Measurements from ENCODE around the gene CABP4. TPM values are rescaled to one million over a fixed set of nuclear protein-coding genes. Genes with fewer than 3 reads are reported as not detected.

CABP4 gene
- polyA plus RNA-seq, 4 donors, result 0.54 to 0.75 (median 0.64) TPM

DNA sequence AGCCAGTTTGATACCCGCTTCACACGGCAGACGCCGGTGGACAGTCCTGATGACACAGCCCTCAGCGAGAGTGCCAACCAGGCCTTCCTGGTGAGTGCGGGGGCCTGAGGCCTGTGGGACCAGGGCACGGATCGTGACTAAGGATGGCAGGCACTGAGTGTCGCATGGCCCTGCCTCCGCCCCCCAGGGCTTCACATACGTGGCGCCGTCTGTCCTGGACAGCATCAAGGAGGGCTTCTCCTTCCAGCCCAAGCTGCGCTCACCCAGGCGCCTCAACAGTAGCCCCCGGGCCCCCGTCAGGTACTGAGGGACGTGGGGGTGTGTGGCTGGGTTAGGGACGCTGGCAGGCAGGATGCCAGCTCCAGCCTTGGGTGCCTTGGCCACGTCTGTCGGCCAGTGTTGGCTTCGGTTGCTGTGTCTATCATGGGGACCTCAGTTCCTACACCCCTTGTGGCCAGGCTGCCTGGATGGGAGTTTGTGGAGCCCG is 20.7 kb upstream of the CABP4 start:
- DNase-seq (ENCODE audit: low read depth in 4 of 4, low spot score in 3 of 4), result no peak

DNA sequence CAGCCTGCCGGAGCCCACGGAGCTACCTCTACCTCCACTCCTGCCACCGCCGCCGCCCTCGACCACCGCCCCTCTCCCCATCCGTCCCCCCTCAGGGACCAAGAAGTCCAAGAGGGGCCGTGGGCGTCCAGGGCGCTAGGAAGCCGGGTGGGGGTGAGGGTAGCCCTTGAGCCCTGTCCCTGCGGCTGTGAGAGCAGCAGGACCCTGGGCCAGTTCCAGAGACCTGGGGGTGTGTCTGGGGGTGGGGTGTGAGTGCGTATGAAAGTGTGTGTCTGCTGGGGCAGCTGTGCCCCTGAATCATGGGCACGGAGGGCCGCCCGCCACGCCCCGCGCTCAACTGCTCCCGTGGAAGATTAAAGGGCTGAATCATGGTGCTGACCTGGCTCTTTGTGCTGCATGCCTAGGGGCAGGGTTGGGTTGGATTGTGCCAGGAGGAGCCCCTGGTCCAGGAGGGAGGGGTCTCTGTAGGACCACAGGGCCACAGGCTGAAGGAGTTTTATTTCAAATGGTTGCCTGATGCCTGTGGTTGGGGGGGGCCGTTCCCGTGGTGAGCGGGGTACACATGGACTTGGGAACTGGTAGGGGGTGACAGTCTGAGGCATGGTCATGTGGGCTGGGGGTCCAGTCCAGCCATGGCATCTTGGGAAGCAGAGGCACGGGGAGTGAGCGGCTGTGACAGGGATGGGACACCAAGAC is 20.0 kb upstream of the CABP4 start:
- DNase-seq (ENCODE audit: low read depth in 4 of 4, low spot score in 3 of 4), result no peak

DNA sequence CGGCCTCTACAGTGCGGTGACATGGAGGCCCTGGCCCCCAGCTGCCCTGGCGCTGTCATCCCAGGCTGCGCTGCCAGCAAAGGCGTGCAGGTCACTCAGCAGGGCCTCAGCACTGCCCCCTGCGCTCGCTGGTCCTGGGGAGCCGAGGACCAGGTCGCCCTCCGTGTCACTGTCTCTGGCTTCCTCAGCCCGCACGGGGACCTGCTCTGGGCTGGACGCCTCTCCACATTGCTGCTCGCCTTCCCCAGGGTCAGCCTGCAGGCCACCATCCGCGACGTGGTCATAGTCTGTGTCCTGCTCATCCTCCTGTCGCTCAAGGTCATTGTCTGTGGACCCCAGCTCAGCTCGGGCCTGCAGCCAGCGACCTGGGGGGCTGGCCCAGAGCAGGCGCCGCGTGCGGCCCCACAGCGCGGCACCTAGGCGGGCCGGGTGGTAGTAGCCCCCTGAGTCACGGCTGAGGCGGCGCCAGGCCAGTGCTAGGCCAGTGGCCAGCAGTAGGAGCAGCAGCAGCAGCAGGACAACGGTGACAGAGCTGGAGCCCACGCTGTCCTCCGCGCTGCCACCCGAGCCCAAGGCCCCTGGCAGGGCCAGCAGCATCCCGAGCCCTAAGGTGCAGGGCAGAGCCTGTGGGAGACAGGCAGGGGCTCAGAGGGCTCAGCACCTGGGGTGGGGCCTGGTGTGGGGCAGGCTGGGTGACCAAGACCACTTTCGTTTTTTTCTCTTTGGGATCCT is 19.3 kb upstream of the CABP4 start:
- DNase-seq (ENCODE audit: low read depth in 4 of 4, low spot score in 3 of 4), result no peak

DNA sequence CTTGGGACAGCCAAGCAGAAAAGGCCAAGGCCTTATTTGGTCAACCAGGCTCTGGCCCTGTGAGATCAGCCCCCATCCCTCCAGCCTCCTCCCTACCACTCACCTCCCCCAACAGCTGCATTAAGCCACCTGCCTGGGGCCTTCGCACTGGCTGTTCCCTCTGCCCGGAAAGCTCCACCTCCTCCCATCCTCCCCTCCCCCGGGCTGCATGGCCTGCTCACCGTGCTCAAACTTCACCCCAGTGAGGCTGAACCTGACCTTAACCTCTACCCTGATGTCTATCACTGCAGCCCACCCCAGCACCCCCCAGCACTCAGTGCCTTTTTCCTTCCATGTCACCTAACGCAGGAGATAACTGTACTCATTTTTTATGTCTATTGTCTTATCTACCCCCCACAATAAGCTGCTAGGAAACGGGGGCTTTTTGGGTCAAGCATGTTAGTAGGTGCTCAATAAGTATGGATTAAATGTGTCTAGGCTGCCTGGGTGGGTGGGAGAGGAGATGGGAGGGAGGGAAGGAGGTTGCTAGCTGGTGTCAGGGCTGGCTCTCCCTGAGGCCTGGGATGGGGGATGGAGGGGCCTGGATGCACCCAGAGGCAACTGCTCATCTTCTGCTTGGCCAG is 18.6 kb upstream of the CABP4 start:
- no peak for DNase-seq (ENCODE audit: low read depth in 4 of 4, low spot score in 3 of 4)

DNA sequence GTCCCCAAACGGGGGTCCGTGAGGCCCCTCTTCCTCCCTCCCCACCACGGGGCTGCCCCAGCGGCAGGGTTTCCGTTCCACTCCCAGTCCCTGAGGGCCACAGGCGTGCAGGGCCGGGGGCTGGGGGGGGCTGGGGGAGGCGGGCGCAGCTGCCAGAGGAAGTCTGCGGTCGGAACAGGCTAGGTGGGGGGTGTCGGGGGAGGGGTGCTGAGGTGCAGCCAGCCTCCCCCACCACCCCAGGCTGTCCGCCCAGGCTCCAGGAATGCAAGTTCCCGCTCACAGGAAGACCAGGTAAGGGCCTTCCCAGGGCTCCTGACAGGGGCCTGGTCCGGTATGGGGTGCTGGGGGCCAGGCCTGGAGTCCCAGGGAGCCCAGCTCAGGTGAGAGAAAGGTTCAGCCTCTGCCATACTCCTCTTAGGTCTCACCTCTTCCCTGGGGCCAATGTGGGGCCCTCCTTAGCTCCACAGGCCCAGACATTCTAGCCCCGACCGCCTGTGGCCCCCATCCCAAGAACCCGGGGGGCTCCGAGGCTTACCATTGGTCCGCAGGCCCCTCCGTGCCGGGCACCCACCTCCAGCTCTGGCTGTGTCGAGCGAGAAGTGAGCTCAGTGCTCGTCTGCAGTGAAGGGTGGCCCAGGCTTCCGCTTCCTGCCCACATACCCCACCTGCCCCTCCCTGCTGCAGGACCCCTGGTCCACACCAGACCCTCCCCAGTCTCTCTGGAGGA is 17.9 kb upstream of the CABP4 start, which contains the start of gene PTPRCAP:
PTPRCAP (minus strand) TSS at position 601 of the 727 bp plus-strand sequence; CDS start at position 538, 63 bp downstream.
- DNase-seq (ENCODE audit: low read depth in 4 of 4, low spot score in 3 of 4), result no peak

DNA sequence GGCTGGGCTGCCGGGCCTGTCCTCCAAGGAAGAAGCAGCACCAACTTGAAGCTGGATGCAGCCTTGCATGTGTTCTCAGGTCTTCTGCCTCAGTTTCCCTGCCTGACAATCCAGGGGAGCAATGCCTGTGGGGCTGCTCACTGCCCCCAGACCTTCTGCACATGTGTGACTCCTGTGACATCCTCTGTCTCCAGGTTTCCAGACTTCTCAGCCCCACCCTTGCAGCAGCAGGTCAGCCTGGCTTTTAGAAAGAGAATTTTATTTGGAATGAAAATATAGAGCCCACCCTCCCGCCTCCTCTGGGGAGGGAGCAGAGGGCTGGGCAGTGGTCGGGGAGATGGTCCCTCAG is 17.4 kb upstream of the CABP4 start:
- DNase-seq (ENCODE audit: low read depth in 4 of 4, low spot score in 3 of 4), result no peak

DNA sequence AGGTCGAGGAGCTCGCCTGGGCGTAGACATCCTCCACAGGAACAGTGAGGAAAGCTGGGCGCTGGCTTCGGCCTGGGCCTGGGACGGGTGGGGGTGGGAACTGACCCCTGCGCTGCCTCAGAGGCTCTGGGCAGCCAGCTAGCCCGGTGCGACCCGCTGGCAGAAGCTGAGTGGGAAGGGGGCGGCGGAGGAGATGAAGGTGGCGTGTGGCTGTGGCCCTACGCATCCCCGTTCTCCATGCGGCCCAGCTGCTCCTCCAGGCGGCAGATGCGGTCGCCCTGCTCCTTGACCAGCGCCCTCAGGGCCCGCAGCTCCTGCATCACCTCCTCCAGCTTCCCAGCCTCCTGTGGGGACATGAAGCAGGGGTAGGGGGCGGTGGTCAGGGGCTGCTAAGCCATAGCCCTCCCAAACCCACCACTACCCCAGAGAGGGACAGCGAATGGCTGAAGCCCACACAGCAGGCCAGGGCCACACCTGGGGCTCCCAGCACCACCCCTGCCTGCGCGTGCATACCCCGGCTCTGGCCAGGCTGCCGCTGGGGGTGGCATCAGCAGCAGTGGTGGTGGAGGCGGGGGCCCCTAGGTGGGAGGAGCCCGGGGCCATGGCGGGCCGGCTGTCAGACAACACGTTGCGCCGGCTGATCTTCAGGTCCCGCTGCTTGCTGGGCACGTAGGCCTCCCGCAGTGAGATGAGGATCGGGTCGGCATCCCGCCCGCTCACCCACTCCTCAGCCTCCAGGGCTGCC is 16.8 kb upstream of the CABP4 start:
- DNase-seq (ENCODE audit: low read depth in 4 of 4, low spot score in 3 of 4), result no peak

DNA sequence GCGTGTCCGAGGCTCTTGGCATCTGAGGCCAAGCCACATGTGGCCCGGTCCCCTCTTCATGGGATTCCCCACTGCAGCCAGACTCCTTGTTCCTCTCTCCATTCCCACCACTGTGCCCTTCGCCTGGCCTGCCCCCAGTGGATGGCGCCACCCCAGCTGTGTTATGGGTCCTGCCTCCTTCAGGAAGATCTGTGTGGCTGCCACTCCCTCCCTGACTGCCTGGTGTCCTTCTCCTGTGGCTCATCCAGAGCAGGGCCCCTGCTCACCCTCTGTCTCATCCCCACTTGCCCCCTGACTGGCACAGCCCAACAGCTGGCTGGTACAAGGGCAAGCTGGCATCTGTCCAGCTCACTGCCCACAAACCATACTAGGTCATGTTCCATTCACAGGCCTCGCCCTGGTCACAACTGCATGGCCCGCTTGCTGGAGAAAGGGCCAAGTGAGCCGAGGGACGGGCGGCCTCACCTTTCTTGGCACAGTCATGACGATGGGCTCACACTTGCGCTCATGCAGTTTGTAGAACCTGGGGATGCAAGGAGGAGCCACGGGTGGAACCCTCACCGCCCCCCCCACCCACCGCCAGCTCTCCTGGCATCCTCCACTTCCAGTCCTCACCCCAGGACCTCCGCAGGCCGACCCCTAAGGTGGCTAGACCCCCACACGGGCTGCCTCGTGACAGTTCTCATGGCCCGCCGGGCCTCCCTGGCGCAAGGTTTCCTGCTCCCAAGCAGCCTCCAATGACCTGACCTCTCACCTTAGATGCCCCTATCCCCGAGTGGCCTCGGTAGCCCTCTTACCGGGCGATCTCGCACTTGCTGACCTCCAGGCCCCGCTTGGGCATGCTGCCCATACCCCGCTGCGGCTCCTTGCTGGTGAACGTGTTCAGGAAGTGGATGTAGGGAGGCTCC is 15.6 kb upstream of the CABP4 start:
- no peak for DNase-seq (ENCODE audit: low read depth in 4 of 4, low spot score in 3 of 4)

DNA sequence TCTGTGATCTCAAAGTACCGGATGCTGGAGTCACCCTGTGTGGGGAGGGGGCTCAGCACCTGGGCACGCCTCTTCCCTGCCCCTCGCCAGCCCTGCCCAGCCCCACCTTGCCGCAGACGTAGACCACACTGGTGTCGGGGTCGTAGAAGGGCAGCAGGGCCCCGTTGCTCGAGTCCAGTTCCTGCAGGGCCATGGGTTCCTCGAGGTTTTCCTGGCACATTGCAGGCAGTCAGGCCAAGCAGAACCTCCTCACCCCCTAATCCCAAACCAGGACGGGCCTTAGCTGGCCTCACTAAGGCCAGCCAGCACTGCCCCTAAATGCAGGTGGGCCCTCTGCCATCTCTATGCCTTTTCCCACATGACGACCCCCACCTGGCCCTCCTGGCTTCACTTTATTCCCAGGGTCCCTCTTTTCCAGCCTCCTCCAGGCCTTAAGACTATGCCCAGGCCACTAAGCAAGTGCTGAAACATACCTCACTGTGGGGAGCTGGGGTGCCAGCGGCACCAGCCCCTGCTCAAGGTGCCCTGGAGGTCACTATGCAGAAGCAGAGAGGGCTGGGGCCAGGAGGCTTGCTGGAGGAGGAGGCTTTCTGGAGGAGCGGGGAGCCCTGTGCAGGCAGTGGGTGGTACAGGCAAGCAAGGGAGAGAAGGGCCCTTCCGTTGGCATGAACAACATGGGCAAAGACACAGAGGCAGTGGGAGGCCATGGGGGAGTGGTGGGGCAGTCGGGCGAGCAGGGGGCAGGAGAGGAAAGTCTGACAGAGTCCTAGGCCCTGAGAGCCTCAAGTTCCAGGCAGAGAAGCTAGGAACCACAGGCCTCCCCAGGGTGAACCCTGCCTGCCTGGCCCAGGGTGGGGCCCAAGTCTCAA is 14.7 kb upstream of the CABP4 start:
- DNase-seq (ENCODE audit: low read depth in 4 of 4, low spot score in 3 of 4), result no peak

DNA sequence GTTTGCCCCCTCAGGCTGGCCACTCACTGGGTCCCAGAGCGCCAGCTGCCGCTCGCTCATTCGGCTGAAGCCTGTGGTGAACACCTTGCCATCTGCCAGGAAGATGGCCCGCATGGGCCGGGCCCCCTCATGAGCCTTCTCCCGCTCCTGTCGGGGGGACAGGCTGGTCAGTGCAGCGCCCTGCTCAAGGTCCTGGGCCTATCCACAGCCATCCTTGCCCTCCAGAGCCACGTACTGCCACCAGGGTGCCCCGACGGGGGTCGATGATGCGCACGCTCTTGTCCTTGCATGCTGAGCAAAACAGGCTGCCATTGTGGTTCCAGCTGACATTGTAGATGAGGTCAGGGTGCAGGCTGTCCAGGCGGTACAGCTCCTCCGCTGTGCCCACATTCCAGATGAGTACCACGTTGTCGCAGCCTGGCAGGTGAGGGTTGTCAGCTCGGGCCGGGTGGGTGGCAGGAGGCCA is 14.0 kb upstream of the CABP4 start:
- DNase-seq (ENCODE audit: low read depth in 4 of 4, low spot score in 3 of 4), result no peak

DNA sequence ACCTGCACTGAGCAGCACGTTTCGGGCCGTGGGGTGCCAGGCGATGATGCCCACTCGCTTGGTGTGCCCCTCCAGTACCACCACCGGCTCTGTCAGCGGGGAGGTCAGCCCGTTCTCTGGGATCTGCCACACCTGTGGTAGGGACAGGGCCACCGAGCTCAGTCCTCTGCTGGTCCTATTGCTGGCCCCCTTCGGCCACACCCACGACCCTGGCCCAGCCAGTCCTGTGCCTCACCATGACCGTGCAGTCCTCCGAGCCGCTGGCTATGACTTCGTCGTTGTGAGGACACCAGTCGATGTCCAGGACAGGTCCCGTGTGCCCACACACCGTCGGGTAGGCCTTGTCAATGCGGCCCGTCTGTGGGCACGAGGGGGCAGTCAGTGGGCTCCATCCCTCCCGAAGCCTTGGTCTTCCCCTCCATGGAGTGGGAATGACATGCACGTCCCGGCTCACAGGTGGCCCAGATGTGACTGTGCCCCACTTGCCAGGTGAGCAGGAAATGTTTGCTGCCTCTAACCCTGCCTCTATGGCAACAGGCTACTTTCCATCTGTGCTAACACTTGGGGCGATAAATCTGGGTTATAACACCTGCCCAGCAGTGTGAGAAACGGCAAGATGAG is 13.3 kb upstream of the CABP4 start:
- no peak for DNase-seq (ENCODE audit: low read depth in 4 of 4, low spot score in 3 of 4)

DNA sequence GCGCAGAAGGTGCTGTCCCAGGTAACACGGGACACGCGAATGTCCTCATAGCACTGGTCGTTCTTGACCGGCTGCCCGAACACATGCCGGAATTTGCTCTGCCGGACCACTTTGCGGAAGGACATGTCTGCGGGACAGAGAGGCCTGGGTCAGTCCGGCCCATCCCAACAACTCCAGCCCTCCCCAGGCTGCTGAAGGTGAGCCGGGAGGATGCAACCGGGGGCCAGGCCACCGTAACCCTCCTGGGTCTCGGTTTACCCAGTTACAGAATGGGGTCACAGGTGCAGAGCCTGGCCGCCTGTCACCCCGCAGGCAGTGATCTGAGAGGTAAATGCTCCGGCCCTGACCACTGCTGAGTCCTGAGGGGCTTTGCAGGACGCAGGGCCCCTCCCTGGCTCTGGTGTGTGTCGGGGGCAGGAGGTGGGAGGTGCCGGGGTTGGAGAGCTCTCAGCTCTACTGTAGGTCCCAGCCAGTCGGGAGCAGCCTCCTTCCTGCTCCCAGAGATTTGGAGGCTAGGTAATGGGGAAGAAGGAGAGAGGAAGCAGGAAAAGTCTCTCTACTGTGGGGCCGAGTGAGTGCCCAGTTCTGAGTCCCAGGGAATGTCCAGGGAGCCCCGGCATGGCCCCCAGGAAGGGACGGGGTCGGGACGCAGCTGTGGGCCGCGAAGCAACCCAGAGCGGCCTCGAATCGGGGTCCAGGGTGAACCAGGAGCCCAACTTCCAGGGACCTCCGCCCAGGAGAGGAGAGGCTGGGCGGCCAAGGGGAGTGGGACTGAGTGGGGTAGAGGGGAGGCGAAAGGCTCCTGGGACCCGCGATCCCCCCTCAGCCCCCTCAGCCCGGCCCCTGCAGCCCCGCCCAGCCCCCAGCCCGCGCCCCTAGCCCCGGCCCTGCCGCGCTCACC is 12.4 kb upstream of the CABP4 start:
- DNase-seq (ENCODE audit: low read depth in 4 of 4, low spot score in 3 of 4), result no peak

DNA sequence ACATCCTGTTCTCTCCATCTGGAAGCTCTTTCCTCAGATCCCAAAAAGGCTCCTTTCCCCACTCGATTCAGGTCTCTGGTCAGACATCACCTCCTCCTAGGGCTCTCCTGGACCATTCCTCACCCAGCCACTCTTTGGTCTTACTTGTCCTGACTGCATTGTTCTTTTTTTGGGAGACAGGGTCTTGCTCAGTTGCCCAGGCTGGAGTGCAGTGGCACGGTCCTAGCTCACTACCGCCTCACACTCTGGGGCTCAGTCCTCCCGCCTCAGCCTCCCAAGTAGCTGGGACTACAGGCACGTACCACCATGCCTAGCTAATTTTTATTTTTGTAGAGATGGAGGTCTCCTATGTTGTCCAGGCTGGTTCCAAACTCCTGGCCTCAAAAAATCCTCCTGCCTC is 9.6 kb upstream of the CABP4 start:
- no peak for DNase-seq (ENCODE audit: low read depth in 4 of 4, low spot score in 3 of 4)

DNA sequence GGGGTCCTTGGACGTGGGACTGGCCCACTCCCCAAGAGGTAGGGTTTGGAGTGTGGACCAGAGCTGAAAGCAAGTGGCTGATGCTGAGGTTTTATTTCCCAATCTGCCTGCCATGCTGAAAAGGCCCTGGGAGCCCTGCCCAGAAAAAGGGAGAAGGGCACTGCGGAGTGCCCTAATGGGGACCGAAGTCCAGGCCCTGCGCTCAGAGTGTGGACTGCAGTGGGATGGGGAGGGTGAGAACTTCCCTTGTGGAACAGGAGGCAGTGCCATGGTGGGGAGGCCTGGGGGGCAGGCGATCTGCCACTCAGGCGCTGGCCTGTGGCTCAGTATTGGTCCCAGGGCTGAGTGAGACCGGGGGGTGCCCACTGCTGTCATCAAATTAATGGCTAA is 6.9 kb upstream of the CABP4 start:
- no peak for DNase-seq (ENCODE audit: low read depth in 4 of 4, low spot score in 3 of 4)

DNA sequence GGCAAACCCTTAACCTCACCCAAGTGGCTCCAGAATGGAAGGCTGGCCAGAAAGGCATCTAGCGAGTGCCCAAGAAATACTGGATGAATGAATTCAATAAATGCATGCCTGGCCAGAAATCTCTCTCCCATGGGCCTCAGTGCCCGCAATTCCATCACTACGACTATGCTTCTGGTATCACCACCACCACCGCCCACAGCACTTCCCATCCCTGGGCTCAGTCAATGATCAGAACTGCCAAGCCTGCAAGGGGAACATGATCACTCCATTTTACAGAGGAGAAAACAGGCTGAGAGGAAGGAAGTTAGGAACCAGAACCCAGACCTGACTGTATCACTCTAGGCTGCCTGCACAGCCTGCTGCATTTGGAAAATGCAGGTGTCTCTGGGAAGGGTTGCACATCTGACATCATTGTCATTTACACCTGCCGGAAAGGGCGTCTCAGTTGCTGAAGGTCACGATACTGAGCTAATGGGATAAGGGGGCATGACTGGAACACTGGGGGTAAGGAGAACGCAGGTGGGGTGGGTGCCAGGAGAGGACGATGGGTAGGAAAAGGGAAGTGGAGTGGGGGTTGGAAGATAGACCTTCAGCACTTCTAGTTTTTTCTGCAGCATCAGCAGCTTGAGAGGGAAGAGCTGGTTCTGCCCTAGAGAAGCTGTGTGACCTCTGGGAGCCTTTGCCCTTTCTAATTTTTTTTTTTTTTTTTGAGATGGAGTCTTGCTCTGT is 5.9 kb upstream of the CABP4 start:
- DNase-seq (ENCODE audit: low read depth in 4 of 4, low spot score in 3 of 4), result no peak
